ENCODE results near the gene CCRL2.

CCRL2 gene

GRCh38 chr3:46361408-46362283, 45.4 kb upstream of the CCRL2 start:
- no peaks in the 10 kb centered on the region for H3K4me1 ChIP-seq
- no peaks in the 10 kb centered on the region for H3K27me3 ChIP-seq (ENCODE audit: control insufficient read depth, insufficient read depth, low read length)
- no peak overlapping the region for H3K9ac ChIP-seq
- TF ChIP-seq, protein P1, sequence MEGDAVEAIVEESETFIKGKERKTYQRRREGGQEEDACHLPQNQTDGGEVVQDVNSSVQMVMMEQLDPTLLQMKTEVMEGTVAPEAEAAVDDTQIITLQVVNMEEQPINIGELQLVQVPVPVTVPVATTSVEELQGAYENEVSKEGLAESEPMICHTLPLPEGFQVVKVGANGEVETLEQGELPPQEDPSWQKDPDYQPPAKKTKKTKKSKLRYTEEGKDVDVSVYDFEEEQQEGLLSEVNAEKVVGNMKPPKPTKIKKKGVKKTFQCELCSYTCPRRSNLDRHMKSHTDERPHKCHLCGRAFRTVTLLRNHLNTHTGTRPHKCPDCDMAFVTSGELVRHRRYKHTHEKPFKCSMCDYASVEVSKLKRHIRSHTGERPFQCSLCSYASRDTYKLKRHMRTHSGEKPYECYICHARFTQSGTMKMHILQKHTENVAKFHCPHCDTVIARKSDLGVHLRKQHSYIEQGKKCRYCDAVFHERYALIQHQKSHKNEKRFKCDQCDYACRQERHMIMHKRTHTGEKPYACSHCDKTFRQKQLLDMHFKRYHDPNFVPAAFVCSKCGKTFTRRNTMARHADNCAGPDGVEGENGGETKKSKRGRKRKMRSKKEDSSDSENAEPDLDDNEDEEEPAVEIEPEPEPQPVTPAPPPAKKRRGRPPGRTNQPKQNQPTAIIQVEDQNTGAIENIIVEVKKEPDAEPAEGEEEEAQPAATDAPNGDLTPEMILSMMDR (IDR thresholded peaks at IDR 0.05): no peak
- H3K36me3 ChIP-seq (ENCODE audit: control insufficient read depth, insufficient read depth, low read length): no peaks in the 10 kb centered on the region
- H3K27ac ChIP-seq: no peak overlapping the region
- no peak overlapping the region for H3K4me3 ChIP-seq (ENCODE audit: low read depth, low read length)
- no peak overlapping the region for H3K4me2 ChIP-seq (ENCODE audit: low read length)
- no peaks in the 10 kb centered on the region for H3K9me3 ChIP-seq (ENCODE audit: control insufficient read depth, low read length)
- H2AFZ ChIP-seq: no peak overlapping the region
- H3K79me2 ChIP-seq: no peaks in the 10 kb centered on the region

GRCh38 chr3:46365041-46365440, 42.0 kb upstream of the CCRL2 start:
- Histone ChIP-seq H3K27ac (no peak overlapping the region), H3K27me3 (ENCODE audit: control insufficient read depth, insufficient read depth, low read length) (no peaks in the 10 kb centered on the region), H3K9me3 (ENCODE audit: control insufficient read depth, low read length) (no peaks in the 10 kb centered on the region), H3K4me3 (ENCODE audit: low read depth, low read length) (no peak overlapping the region), H3K4me2 (ENCODE audit: low read length) (no peak overlapping the region), H3K9ac (no peak overlapping the region), H3K4me1 (no peaks in the 10 kb centered on the region), H2AFZ (no peak overlapping the region), H3K79me2 (no peaks in the 10 kb centered on the region), H3K36me3 (ENCODE audit: control insufficient read depth, insufficient read depth, low read length) (no peaks in the 10 kb centered on the region)
- TF ChIP-seq, protein P1 (IDR thresholded peaks at IDR 0.05): no peak

GRCh38 chr3:46365737-46366524, 41.1 kb upstream of the CCRL2 start:
- no peaks in the 10 kb centered on the region for H3K4me1 ChIP-seq

DNA sequence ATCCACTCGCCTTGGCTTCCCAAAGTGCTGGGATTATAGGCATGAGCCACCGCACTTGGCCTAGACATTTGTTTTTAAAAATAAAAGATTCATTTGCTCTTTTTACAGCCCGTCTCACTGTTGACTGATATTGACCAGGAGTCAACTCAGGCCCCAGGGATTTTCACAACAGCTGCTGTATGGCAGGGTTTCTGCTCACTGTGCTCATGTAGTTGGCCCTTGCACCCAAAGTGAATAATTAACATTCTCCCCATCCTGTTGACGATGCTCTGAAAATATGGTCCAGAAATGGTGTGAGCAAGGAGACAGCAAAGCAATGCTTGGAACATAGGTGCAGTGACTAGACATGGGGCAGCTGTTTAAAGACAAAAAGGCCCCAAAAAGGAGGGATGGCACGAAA, 39.2 kb upstream of the CCRL2 start:
- H3K79me2 ChIP-seq: no peaks in the 10 kb centered on the region
- no peaks in the 10 kb centered on the region for H3K27me3 ChIP-seq (ENCODE audit: control insufficient read depth, insufficient read depth, low read length)
- no peak overlapping the region for H3K9ac ChIP-seq
- H3K4me1 ChIP-seq: no peaks in the 10 kb centered on the region
- H2AFZ ChIP-seq: no peak overlapping the region
- H3K27ac ChIP-seq: no peak overlapping the region
- TF ChIP-seq, protein P1 (IDR thresholded peaks at IDR 0.05): no peak
- H3K4me3 ChIP-seq (ENCODE audit: low read depth, low read length): no peak overlapping the region
- no peak overlapping the region for H3K4me2 ChIP-seq (ENCODE audit: low read length)
- no peaks in the 10 kb centered on the region for H3K36me3 ChIP-seq (ENCODE audit: control insufficient read depth, insufficient read depth, low read length)
- no peaks in the 10 kb centered on the region for H3K9me3 ChIP-seq (ENCODE audit: control insufficient read depth, low read length)

More at GRCh38 chr3:46365737-46366524, 41.1 kb upstream of the CCRL2 start:
- H3K79me2 ChIP-seq: no peaks in the 10 kb centered on the region
- no peaks in the 10 kb centered on the region for H3K27me3 ChIP-seq (ENCODE audit: control insufficient read depth, insufficient read depth, low read length)
- no peak overlapping the region for H3K9ac ChIP-seq
- H3K4me3 ChIP-seq (ENCODE audit: low read depth, low read length): no peak overlapping the region
- TF ChIP-seq, protein P1 (IDR thresholded peaks at IDR 0.05): no peak
- no peaks in the 10 kb centered on the region for H3K9me3 ChIP-seq (ENCODE audit: control insufficient read depth, low read length)
- H2AFZ ChIP-seq: no peak overlapping the region
- H3K4me2 ChIP-seq (ENCODE audit: low read length): no peak overlapping the region
- H3K36me3 ChIP-seq (ENCODE audit: control insufficient read depth, insufficient read depth, low read length): no peaks in the 10 kb centered on the region
- no peak overlapping the region for H3K27ac ChIP-seq
